ENCODE measurements around the gene PRDX1.
A peak's percentile ranks its signal among the peaks of the same experiment; 100 is the strongest.
"Not testable (repeated sequence)": the region's sequence is repeated elsewhere in the genome, so short reads cannot be mapped to it uniquely, and the experiment has no call there.

PRDX1 gene

DNA sequence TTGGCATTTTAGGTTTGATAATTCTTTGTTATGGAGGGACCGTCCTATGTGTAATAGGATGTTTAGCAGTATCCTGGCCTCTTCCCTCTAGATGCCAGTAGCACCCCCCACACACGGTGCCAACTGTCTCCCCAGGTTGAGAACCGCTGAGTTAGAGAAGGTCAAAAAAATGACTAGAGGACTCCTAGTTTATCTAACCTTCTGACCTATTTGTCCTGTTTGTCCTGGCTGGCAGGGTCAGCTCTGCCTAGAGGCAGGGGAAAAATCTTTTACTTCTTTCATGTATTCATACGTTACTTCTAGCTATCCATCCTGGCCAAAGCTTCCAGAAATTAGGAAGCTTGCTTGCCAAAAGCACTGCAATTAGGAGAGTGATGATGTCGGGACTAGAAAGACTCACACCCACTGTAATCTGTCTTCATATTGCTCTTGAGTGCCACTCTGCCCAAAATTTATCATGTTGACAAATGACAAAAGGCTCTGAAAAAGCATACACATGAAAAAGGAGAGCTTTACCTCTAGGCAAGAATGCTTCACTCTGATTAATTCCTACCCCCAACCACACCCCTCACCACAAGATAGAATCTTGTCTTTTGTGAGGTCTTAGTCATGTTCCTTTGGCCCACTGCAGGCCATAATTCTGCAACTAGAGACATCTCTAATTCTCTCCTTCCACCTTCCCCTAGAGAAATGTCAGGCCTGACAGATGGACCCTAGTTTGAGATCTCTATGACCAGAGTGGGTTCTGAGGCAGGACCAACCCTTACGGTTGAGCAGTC lies 14.5 kb upstream of the PRDX1 start:
- DNase-seq = no peak

DNA sequence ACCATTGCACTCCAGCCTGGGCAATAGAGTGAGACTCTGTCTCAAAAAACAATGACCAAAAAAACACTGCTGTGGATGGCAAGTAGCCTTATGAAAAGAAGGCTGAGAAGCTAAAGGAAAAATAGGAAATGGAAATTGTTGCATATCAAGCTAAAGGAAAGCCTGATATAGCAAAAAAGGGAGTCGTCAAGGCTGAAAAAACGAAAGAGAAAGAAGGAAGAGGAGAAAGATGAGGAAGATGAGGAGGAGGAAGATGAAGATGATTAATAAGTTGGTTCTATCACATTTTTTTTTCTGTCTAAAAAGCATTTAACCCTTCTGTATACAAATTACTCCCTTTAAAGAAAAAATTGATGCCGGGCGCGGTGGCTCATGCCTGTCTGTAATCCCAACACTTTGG lies 10.2 kb upstream of the PRDX1 start:
- no peak for DNase-seq

DNA sequence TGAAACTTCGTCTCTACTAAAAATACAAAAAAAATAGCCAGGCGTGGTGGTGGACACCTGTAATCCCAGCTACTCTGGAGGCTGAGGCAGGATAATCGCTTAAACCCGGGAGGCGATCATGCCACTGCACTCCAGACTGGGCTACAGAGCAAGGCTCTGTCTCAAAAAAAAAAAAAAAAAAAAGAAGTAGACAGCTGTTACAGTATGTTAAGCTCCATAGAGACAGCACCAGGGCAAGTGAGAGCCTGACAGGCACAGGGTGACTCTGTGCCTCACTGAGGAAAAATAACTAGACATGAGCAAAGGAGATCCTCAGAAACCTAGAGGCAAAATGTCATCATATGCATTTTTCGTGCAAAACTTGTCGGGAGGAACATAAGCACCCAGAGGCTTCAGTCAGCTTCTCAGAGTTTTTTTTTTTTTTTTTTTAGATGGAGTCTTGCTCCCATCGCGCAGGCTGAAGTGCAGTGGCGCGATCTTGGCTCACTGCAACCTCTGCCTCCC lies 9.0 kb upstream of the PRDX1 start:
- no peak for DNase-seq

DNA sequence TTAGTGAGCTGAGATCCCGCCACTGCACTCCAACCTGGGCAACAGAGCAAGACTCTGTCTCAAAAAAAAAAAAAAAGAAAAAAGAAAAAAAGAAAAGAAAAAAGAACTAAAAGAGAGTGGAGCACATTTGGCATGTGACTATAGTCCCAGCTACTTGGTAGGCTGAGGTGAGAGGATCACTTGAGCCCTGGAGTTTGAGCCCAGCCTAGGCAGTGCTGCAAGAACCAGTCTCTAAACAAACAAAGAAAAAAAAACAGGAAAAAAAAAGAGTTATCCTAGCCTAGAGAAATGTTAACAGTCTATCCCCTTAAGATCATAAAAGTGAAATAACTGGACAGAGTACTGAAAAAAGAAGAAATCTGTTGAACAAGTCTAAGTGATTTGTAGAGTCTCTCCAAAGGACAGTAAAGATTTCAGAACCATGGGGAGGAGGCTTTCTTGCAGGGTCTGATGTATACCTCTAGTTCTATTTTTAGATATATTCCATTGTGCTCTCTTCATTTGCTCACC lies 4.5 kb upstream of the PRDX1 start:
- no peak for DNase-seq

DNA sequence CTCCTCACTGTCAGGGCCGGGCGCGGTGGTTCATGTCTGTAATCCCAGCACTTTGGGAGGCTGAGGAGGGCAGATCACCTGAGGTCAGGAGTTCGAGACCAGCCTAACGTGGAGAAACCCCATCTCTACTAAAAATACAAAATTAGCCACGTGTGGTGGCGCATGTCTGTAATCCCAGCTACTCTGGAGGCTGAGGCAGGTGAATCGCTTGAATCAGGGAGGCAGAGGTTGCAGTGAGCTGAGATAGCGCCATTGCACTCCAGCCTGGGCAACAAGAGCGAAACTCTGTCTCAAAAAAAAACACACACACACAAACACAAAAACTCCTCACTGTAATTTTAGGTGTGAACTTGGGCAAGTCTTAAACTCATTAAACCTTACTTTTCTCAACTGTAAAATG lies 2.3 kb upstream of the PRDX1 start:
- not testable (repeated sequence) for DNase-seq

DNA sequence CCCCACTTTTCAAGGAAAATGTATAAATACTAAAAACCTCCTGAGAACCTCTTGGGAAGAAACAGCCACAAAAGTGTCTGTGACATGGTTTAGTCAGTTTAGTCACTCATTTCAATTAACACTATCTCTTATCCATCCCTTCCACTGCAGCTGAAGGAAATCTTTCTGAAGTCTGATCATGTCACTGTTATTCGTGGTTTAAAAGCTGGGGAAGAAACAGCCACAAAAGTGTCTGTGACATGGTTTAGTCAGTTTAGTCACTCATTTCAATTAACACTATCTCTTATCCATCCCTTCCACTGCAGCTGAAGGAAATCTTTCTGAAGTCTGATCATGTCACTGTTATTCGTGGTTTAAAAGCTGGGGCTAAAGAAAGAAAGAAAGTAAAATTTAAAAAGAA lies 1.8 kb upstream of the PRDX1 start:
- not testable (repeated sequence) for DNase-seq

DNA sequence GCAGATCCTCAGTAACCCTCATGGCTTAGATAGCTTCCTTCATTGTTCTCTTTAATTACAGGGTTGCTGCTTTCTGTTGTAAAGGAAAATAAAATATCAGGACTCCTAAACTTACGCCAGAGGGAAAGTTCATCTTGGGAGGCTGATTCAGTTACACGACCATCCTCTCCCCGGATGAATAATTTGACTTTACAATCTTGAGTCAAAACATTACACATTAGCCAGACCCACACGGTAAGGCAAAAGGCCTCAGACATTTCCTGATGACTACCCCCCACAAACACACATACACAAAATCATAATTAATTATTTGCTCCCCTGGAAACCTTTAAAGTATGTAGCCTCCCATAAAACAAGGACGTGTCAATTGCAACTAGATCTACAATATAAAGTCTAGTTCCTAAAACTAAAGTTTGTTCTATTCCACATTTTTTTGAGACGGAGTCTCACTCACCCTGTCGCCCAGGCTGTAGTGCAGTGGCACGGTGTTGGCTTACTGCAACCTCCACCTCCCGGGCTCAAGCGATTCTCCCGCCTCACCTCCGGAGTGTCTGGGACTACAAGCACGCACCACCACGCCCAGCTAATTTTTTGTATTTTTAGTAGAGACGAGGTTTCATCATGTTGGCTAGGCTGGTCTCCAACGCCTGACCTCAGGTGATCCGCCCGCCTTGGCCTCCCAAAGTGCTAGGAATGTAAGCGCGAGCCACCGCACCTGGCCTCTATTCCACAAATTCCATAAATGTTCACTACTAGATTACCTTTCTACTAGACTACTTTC lies 830 bp upstream of the PRDX1 start:
- no peak for DNase-seq

DNA sequence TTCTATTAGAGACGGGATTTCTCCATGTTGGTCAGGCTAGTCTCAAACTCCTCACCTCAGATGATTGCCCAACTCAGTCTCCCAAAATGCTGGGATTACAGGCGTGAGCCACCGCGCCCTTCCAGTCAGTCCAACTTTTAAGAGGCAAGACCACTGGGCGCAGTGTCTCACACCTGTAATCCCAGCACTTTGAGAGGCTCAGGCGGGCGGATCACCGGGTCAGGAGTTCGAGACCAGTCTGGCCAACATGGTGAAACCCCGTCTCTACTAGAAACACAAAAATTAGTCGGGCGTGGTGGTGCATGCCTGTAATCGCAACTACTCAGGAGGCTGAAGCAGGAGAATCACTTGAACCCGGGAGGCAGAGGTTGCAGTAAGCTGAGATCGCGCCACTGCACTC lies 1.9 kb downstream of the PRDX1 start:
- not testable (repeated sequence) for DNase-seq

DNA sequence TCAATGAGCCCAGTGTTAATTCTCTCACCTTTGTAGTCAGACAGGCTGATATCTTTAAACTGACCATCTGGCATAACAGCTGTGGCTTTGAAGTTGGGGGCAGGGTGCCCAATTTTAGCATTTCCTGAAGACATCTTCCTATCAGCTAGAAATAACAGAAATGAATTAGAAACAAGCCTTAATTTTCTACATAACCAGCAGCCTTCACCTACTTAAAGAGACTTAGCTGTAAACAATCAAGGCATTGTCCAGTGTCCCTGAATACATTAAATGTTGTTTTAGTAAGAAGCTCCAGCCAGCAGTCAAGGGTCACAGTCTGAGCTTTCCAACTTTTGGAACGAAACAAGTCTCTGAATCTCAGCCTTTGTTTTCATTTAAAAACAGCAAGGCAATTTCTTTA lies 2.8 kb downstream of the PRDX1 start:
- no peak for DNase-seq

DNA sequence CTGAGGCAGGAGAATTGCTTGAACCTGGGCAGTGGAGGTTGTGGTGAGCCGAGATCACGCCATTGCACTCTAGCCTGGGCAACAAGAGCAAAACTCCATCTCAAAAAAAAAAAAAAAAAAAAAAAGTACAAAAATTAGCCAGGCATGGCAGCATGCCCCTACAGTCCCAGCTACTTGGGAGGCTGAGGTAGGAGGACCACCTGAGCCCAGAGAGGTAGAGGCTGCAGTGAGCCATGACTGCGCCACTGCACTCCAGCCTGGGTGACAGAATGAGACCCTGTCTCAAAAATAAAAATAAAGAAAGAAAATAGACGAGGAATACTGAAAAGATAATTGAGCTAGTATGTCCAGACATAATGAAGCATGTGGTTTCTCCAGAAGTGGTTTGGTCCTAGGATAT lies 3.3 kb downstream of the PRDX1 start:
- not testable (repeated sequence) for DNase-seq

DNA sequence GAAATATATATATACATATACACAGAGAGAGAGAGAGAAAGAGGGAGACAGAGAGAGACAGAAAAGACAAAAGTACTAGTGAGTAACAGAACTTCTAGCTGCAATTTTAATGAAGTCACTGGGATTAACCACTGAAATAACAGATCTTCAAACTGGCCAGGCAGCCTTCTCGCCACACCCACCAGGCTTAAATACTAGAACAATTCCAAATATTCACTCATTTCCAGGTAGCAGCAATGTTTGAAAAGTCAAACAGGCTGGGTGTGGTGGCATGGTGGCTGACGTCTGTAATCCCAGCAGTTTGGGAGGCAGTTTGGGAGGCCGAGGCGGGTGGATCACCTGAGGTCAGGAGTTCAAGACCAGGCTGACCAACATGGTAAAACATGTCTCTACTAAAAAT lies 5.2 kb downstream of the PRDX1 start:
- no peak for DNase-seq

DNA sequence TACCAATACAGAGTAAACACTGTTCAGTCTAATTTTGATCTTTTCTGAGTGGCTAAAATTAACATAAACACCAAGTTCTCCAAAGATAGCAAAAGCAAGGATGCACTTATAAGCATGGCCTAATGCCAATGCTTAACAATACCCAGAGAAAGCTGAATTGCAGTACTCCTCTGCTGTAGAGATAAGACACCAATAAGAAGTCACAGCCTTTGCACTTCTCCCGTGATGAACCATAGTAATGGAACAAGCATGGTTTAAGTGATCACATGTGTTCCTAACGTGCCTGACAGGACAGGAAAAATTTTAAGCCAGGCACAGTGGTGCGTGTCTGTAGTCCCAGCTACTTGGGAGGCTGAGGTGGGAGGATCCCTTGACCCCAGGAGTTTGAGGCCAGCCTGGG lies 5.6 kb downstream of the PRDX1 start:
- DNase-seq = no peak

DNA sequence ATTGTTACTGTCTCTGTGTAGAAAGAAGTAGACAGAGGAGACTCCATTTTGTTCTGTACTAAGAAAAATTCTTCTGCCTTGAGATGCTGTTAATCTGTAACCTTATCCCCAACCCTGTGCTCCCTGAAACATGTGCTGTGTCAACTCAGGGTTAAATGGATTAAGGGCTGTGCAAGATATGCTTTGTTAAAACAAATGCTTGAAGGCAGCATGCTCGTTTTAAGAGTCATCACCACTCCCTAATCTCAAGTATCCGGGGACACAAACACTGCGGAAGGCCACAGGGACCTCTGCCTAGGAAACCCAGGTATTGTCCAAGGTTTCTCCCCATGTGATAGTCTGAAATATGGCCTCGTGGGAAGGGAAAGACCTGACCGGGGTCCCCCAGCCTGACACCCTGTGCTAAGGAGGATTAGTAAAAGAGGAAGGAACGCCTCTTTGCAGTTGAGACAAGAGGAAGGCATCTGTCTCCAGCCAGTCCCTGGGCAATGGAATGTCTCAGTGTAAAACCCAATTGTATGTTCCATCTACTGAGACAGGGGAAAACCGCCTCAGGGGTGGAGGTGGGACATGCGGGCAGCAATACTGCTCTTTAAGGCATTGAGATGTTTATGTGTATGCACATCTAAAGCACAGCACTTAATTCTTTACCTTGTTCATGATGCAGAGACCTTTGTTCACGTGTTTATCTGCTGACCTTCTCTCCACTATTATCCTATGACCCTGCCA lies 8.0 kb downstream of the PRDX1 start:
- not testable (repeated sequence) for DNase-seq

DNA sequence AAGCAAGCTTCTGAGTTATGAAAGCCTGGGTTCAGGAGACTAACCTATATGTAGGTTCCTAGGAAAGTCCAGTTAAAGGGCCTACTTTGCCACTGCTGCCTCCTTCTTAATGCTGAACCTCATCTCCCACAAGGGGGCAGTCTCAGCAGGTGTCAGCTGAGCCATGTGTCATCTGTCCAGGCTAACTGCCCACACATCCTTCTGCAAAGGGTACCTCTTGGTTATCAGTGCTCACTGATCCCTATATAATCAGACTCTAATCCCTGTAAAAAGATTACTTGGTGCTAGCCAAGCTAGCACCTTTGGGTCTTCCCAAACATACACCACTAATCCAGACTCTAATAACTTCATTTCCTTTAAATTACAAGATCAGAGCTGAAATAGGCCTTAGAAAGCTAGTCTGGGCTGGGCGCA lies 9.0 kb downstream of the PRDX1 start:
- DNase-seq = peak; percentile 62 to 75

DNA sequence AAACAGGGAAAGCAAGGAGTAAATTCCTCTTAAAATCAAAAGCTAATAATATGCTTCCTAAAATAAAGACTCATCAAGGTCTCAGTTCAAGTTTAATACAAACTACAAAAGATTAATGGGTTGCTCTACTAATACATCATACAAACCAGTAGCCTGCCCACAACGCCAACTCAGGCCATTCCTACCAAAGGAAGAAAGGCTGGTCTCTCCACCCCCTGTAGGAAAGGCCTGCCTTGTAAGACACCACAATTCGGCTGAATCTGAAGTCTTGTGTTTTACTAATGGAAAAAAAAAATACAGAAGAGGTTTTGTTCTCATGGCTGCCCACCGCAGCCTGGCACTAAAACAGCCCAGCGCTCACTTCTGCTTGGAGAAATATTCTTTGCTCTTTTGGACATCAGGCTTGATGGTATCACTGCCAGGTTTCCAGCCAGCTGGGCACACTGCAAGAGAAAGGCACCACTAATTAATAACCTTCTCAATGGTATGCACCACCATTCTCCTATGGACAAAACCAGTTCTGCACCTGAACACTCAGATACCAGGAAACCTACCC lies 10.6 kb downstream of the PRDX1 start:
- DNase-seq = no peak

DNA sequence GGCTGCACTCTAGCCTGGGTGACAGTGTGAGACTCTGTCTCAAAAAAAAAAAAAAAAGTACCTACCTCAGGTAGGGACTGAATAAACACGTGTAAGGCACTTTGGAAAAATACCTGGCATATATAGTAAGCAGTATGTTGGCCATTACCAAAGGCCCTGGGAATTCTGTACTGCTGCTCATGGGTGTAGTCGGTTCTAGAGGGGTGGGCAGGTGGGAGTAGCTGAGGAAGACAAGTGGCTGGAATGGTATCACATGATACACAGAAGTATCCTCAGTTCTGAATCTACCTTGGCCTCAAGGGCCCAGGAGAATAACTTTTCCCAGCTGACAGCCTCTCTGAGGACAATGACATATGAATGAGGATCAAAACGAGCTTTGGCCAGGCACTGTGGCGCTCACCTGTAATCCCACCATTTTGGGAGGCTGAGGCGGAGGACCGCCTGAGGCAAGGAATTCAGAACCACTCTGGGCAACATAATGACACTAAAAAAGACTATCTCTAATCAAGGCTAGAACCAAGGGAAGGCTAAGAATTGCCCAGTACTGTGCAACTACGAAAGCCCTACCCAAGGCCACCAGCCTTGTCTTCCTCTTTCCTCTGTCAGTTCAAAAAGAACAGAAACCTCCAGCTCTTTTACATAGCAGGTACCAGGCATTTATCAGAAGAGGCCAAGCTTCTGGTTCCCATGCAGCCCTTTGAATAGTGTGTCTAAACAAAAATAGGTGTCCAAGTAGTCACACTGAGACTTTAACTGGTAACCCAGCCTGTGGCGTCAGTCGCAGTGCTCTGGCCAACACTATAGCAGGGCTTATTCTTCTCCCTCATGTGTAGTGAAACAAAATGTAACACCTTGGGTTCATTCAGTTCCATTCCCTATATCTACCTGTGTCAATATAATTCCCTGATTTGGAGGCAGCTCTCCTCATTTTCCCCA lies 11.4 kb downstream of the PRDX1 start:
- DNase-seq = no peak

DNA sequence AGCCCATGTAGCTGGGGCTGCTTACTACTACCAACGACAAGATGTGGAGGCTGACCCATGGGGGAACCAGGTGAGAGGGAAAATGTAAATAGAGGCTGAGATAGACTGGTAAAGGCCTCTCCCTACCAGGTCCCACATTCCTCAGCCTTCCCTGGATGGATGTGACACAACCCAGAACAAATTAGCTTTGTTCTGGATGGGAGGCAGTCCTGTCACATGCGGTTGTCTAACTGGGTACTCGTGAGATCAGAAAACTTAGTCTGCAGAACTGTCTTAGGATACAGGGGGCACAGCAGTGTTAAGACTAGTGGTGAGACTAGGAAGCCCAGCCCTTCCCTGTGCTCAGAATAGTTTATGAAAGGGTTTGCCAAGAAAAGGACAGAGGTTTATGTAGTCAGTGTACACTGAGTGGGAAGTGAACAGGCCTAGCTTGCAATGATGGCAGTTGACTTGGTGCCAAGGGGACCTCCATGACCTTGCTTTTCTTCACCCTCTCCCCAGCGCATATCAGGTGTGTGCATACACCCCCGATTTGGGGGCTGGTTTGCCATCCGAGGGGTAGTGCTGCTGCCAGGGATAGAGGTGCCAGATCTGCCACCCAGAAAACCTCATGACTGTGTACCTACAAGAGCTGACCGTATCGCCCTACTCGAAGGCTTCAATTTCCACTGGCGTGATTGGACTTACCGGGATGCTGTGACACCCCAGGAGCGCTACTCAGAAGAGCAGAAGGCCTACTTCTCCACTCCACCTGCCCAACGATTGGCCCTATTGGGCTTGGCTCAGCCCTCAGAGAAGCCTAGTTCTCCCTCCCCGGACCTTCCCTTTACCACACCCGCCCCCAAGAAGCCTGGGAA lies 13.2 kb downstream of the PRDX1 start:
- no peak for DNase-seq

DNA sequence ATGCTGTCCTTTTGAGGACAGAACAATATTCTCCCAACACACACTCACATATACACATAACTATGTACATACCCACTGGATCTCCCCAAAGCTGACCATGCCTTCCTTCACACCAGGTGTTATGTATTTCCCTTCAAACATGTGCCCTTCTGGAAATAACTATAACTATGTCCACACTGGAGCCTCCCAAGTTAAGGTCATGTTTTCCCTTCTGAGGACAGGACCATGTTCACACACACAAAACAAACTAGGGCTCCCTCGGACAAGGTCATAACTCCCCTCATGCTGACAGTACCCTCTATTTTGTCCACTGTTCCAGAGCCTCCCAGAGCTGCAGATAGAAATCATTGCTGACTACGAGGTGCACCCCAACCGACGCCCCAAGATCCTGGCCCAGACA lies 13.8 kb downstream of the PRDX1 start:
- no peak for DNase-seq

DNA sequence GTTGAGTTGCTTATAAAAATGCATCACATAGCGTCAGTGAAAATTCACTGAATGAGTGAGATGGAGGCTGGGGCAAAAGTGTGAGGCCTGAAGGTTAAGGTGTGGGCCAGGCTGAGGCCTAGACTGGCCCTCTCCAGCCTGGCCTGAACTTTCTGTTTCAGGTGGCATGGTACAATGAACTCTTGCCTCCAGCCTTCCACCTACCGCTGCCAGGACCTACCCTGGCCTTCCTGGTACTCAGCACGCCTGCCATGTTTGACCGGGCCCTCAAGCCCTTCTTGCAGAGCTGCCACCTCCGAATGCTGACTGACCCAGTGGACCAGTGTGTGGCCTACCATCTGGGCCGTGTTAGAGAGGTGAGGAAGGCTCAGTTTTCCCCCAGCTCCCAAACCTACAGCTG lies 14.5 kb downstream of the PRDX1 start:
- DNase-seq = no peak

DNA sequence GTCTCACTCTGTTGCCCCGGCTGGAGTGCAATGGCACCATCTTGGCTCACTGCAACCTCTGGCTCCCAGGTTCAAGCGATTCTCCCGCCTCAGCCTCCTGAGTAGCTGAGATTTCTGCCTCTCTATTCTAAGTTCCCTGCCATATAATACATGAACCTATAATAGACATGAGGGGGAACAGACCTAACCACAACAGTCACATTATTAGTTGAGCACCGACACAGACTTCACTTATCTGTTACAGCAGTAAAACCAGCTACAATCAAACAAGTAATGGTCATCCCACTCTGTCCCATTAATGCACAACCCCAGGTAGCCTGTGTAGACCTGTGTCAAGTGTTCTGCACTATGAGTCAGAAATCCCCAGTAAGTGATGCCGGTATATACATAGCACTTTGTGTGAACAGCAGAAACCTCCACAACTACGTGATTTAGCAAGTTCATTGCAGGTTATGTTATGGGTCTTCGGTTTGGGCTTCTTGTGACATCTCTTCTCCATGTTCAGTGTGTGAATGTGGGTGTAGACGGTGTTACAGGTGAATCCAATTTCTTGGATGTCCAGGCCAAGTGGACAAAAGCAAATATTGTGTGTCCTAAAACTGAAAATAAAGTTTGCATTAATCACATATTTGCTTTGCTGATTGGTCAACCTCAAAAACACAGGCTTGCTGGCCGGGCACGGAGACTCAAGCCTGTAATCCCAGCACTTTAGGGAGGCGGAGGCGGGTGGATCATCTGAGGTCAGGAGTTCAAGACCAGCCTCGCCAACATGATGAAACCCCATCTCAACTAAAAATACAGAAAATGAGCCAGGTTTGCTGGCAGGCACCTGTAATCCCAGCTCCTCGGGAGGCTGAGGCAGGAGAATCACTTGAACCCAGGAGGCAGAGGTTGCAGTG lies 18.0 kb downstream of the PRDX1 start:
- DNase-seq = no peak
